ENCODE results near the gene DOLPP1.
"Not testable (repeated sequence)": the region's sequence is repeated elsewhere in the genome, so short reads cannot be mapped to it uniquely, and the experiment has no call there.

The DOLPP1 gene, protein sequence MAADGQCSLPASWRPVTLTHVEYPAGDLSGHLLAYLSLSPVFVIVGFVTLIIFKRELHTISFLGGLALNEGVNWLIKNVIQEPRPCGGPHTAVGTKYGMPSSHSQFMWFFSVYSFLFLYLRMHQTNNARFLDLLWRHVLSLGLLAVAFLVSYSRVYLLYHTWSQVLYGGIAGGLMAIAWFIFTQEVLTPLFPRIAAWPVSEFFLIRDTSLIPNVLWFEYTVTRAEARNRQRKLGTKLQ

DNA sequence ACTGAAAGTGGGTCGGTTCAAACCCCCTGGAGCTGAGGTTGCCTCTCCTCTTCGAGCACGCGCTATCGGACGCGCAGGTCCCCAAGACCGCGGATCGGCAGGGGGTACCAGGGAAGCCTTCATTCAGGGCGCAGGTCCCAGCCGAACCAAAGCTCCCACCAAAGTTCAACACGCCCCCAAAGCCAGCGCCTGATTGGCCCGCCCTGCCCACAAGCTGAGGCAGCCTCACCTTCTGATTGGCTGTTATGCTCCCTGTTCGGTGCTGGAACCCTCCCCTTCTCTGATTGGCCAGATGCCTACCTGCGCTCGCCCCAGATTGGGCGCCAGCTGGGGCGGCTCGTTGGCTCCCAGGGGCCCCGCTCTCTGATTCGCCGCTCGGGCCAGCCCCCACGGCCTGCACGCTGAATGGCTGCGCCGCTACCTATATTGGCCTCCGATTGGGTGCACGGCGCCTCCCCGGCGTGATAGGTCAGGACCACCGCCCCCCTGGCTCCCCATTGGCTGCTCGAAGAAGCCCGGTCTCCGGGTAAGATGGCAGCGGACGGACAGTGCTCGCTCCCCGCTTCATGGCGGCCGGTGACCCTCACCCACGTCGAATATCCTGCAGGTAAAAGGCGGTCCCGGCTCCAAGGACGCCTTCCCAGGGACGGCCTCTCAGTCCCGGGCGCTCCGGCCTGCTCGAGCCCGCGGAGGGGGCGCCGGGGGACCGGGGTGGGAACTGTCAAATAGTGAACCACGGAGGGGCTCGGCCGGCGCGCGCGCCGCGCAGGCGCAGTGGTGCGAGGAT is at the start of gene DOLPP1:
Gene DOLPP1 (plus strand): TSS at position 511 of the 787 bp plus-strand sequence. CDS start 21 bp downstream, at position 532.
- FAIRE-seq, result peak; percentile 5

DNA sequence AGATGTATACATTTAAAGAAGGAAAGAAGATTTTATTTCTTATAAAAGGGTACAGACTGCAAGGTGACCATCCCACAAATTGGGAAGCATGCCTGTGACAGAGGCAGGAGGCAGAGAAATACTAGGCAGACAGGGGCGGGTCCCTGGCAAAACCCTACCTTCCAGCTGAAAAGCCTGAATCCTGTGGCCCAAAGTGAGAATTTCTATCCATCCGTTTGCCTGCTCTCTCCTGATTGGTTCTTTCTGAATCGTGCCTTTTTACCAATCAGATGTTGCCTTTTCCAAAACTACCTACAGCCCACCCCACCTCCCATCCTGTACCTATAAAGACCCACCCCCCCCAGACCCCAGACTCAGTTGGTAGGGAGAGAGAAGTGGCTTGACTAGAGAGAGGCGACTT is 49.4 kb upstream of the DOLPP1 start:
- no peak for FAIRE-seq

DNA sequence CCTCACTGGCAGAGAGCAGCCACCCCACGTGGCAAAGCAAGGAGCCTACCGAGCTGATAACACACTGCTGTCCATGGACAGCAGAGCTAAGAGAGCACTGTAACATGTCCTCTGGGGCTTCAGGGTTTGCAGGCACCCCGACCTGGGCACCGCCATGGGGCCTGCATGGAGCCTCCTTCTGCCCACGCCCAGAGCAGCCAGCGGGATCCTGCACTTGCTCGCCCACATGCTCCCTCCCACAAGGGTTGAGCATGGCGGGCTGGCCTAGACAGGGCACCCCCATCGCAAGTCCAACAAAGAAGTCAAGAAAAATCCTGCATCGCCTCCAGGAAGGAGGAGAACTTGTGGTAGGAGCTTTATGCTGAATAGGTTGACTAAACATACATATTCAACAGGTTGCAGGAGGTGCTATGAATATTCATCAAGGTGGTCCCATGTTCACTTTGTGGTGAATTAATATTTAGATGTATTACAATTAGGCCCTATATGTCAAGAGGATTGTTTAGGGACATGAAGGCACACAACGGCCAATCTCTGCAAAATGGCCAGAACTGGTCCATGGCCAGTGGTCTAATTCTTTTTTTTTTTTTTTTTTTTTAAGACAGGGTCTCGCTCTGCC is 48.3 kb upstream of the DOLPP1 start:
- FAIRE-seq, result no peak

DNA sequence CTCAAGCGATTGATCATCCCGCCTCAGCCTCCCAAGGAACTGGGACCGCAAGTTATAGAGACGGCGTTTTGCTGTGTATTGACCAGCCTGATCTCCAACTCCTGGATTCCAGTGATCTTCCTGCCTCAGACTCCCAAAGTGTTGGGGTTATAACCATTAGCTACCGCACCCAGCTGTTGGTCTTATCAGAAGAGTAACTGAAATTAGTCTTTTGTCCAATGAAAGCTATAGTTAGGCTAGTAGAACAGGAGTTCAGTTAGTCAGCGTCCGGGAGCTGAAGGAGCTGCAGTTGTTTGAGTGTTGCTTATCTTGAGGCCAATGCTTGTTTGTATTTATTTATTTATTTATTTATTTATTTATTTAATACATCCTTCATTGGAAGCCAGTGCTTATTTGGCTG is 47.7 kb upstream of the DOLPP1 start:
- FAIRE-seq, result no peak

DNA sequence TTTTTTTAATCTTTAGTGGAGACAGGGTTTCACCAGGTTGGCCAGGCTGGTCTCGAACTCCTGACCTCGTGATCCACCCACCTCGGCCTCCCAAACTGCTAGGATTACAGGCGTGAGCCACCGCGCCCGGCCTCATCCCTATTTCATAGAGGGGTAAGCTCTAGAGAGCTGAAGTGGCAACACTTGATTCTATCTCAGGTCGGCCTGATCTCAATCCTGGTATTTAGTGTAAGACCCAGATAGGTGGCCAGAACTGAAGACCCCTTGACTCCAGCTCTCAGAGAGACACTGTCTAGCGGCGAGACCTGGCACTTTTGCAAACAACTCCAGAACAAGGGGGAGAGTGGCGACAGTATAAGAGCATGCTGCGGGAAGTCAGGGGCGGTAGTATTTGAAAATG is 45.1 kb upstream of the DOLPP1 start:
- FAIRE-seq, result not testable (repeated sequence)

DNA sequence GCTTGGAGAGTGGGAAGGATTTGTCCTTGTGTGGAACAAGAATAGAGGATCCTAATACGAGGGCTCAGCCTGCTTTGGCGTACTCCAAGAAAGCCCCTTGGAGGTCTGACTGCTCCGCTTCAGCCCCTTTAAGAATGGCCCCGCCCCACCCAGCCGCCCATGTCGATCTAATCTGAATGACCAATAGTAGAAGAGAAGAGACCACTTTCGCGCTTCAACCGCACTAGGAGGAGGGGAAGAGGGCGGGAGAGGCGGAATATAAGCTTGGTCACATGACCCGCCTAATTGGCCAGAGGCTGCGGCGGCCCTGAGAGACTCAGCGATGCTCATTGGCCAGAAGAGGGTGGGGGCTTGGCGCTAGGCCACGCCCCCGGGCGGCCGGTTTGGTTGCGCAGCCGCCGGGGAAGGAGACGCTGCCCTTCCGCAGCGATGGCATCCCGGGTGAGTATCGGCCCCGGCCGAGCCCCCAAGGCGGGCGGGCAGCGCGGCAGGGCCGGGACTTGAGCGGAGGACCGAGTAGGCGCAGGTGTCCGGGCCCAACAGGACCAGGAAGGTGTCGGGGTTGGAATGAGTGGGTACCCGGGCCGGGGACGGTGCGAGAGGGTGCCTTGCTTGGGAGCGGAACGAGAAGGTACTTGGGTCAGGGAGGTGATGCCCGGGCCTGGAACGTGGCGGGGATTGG is 44.5 kb upstream of the DOLPP1 start, which contains the start of gene MIGA2:
Gene MIGA2 (plus strand): TSS at position 386 of the 682 bp plus-strand sequence. CDS start 3,969 bp downstream, outside the sequence.
- FAIRE-seq, result peak; percentile 51

DNA sequence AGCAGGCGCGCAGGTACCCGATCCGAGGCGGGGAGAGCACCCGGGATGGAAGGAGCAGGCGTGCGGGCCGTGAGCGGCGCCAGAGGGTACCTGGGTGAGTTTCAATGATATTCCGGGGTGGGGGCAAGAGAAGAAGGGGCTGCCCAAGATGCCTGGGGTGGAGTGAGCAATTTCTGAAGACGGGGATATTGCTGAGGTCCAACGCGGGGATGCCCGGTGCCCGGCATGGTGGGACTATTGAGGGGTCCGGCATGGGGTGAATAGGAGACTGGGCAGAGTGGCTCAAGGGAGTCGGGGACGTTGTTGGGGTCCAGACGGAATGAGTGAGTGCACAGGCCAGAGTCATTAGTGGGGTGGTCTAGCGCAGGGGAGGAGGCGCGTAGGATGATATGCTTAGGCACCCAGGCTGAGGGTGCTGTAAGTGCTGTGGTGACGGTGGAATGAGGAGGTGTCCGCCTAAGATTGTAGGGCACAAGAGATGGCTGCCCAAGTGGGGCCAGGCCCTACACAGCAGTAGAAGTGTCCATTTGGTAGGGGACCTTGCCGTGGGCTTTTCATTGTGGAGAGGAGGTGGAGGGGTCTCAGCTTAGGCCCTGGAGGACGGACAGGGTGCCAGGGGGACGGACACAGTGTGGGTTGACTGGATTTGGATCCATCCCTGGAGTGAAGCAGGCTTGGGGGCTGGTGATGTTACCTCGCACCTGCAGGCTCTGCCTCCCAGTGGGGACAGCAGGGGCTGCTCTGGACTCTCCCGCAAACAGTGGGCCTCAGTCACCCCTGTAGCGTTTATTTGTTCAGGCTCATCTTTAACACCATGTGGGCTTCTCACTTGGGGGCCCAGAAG is 43.8 kb upstream of the DOLPP1 start:
- no peak for FAIRE-seq

DNA sequence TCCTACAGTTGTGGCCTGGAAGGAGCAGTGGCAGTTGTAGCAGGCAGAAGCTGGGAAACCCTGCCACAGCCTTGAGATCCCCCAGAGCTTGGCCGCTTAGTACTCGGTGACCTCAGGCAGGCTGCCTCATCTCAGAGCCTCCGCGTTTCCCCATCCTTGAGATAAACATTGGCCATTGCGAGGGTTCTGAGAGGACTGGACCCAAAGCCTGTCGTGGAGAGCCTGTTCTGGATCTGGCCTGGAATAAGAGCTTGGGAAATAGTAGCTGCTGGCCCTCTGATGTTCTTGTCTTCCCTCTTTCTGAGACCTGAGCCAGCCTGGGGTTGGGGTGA is 43.2 kb upstream of the DOLPP1 start:
- no peak for FAIRE-seq

DNA sequence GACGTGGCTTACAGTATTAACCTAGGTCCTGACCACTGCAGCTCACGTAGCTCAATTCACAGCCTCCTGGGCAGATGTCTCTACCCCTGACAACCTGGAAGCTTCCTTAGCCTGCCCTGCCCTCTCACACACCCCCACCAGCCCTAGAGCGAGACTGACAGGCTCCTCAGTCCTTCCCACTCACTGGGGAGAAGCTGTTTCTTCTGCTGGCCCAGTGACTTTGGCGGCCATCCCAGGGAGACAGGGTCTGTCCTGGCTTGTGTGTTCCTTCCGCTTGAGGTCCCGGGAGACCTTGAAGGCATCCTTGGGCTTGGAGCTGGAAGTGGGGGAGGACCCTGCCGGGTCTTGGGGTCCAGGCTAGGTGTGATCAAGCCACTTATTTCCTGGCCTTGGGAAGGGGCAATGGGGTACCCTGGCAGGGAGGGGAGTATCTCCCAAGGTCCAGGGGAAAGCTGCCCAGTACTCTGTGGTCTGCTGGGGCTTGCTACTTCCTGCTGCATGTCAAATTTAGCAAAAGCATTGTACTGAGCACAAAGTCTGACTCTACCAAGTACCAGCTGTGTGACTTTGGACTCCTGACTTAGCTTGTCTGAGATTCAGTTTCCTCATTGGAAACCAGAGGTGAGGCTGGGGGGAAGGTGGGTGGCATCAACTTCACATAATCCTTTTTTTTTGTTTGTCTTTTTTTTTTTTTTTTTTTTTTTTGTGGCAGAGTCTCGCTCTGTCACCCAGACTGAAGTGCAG is 42.6 kb upstream of the DOLPP1 start:
- FAIRE-seq, result no peak

DNA sequence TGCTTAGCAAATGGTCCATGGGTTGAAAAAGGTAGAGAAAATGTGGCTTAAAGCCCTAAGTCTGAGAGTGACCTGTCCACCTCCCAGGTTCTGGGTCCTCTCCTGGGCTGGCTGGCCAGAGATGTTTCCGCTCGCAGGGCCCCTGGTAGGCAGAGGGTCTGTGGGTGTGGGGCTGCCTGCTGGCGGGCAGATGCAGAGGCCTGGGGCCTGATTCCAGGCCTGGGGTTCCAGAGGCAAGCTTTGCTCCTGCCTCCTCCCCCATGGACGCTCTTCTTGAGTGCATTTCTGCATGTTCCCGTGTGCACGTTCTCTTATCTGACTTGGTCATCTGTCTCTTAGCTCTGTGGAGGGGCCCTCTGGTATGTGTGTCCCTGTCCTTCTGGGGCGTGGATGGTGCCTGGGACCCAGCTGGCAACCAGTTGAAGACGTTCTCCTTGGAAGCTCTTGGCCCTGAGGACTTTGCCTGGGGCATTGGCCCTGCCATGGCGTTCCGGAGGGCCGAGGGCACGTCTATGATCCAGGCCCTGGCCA is 40.7 kb upstream of the DOLPP1 start:
- FAIRE-seq, result no peak

DNA sequence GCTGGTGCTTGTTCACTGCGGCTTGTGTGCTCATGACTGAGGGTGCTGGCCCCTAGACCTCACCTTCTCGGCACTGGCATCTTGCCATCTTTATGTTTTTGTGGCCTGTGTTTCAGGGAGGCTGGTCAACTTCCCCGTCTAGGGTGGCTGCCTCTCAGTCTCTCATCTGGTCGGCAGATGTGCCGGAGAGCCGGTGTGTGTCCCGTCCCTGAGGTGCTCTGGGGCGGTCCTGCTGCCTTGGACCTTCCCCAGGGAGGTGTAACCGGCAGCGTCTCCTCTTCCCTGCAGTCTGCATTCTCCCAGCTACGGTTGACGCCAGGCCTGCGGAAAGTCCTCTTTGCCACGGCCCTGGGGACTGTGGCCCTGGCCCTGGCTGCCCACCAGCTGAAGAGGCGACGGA is 38.9 kb upstream of the DOLPP1 start:
- no peak for FAIRE-seq

DNA sequence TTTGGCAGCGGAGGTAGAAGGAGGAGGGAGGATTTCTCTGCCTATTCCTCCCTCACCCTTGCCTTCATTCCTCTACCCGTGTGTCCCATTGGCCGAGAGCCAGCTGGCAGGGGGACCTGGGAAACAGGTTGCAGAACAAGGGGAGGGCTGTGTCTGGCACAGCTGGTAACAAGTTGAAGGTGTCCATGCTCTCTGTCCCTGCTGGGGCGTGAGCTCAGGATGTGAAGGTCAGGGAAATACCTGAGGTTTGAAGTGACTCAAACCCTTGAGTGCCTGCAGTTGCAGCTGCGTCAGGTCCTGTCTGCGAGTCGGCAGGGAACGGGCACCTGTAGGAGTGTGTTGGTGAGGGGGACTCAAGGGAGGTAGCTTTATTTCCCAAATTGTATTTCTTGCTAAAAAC is 28.3 kb upstream of the DOLPP1 start:
- no peak for FAIRE-seq

DNA sequence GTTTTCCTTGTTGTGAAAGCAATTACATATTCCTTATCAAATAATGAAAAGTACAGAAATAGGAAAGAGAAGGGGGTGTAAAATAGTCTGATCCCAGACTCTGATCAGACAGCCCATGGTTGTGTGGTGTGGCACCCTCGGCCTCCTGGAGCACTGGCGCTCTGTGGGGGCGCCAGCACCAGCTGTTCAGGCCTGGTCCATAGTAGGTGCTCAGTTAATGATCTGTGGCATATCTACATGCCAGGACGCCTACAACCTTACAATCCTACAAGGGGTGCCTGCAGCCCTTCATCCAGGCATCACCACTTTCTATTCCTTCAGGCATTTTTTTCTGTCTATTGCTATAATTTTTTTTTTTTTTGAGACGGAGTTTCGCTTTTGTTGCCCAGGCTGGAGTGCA is 27.9 kb upstream of the DOLPP1 start:
- no peak for FAIRE-seq

DNA sequence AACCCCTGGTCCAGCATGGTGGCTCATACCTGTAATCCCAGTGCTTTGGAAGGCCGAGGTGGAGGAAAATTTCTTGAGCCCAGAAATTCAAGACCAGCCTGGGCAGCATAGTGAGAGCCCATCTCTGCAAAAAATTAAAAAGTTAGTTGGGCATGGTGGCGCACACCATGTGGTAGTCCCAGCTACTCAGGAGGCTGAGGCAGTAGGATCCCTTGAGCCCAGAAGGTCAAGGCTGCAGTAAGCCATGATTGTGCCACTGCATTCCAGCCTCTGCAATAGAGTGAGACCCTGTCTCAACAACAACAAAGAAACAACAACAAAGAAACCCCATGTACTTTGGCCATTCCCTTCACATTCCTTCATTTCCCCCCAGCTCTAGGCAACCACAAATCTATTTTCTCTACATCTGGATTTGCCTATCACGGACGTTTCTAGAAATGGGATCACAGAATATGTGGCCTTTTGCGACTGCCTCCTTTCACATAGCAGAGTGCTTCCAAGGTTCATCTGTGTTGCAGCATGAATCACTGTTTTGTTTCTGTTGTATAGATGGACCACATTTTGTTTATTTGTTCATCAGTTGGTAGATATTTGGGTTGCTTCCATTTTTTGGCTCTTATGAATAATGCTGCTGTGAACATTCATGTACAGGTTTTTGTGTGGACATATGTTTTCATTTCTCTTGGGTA is 26.6 kb upstream of the DOLPP1 start:
- FAIRE-seq, result no peak

DNA sequence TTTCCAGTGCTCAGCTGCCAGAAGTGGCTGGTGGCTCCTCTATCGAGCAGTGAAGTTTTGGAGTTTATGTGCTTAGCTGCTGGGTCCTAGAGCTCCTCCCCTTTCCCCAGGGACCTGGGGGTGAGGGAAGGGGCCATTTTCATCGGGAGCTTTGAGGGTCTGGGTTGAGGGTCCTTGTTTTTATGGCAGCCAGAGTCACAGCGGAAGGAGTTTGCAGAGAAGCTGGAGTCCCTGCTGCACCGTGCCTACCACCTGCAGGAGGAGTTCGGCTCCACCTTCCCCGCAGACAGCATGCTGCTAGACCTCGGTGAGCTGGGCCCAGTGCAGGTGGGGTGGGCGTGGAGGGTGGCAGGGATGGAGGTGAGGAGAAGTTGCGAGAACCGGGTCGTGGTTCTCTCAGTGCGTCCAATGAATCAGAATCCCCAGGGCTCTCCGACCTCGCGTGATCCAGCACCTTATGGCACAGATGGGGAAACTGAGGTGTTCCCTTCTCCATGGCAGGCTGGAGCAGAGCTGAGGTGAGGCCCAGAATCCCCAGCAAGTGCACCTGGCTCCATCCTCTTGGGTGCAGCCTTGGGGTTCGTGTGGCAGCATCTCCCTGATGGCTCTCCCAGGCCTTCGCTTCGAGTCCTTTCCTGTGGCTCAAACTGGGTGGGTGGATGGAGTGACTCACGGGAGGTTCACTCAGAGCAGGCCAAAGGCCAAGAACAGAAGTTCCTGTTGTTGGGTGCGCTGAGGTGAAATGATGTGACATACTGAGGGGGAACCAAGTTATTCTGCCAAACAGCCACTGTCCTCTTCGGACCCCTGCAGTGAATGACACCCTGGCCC is 21.7 kb upstream of the DOLPP1 start:
- no peak for FAIRE-seq

DNA sequence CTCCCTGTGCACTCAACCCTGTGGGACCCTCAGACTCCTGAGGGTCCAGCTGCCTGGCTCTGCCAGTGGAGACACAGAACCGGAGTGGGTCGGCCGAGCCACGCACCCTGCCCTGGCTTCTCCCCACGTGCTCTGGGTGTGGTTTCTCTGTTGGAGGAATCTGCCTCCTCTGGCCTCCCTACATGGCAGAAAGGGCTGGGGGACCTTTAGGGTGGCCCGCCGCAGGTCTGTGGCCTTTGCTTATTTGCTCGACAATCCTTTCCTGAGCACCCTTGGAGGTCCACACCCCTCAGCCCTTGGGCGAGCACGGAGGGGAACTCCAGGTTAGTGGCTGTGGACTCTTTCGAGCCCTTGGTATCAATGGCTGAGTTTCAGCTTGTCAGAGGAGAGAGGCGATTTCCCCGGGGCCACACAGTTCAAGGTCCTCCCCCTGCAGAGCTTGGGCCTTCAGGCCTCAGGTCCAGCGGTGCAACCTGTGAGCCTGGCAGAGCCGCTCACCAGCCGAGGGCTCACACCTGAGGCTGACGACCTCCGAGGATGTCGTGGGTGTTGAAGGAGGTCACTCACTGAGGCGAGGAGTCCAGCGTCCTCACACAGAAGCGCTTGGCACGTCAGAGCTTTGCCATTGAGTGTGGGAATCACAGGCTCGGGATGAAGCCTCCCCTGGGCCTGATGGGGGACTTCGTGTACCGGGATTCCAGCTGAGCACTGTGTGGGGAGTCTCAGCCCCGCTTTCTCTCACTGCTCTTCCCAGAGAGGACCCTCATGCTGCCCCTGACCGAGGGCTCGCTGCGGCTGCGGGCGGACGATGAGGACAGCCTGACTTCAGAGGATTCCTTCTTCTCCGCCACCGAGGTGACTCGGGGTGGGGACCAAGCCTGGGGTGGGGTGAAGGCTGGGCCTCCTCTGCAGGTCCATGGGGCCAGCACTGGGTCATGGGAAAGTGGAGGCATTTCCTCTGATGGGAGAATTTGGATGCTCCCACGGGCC is 20.8 kb upstream of the DOLPP1 start:
- FAIRE-seq, result no peak

DNA sequence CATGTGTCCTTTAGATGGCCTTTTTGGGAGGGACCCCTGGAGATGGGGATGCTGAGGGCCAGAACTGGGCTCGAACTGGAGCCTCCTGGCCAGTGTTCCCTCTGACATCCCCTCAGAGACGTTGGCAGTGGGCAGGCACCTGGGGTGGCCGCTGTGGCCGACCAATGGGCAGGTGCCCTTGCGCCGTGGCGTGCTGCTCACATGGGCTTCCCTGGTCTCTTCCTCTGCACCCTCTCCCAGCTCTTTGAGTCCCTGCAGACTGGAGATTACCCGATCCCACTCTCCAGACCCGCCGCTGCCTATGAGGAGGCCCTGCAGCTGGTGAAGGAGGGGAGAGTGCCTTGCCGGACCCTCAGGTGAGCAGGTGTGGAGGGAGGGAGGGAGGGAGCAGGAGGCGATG is 19.9 kb upstream of the DOLPP1 start:
- FAIRE-seq, result no peak

DNA sequence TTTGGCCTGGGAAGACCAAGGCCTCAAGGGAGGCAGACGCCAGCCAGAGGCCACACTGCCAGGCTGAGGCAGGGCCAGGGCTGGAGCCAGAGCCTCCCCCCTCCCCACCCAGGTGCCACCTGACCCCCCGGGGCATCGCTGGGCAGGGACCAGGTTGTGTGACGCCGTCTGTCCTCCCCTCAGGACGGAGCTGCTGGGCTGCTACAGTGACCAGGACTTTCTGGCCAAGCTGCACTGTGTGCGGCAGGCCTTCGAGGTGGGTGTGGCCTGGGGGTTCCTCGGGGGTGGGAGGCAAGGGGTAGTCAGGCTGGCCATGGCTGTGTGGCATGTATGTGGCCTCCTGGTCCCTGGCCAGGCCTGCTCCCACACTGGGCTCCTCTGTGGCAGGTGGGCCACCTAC is 17.9 kb upstream of the DOLPP1 start:
- FAIRE-seq, result no peak

DNA sequence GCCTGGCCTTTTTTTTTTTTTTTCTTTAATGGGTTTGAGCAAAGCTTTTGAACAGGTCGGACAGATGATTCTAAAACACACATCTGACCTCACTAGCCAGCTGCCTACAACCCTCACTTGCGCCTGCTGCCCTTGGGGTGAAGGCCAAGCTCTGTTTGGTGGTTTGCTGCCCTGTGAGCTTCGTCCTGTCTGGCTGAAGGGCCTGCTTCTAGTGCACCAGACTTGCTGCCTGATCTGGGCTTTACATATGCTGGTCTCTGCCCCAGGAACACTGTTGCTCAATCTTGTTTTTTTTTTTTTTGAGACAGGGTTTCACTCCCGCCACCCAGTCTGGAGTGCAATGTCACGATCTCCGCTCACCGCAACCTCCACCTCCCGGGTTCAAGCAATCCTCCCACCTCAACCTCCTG is 16.4 kb upstream of the DOLPP1 start:
- no peak for FAIRE-seq

All from colon (tissue), 2 donors.